ENCODE measurements around the gene DOCK11. TPM values are rescaled to one million over a fixed set of nuclear protein-coding genes. Genes with fewer than 3 reads are reported as not detected.
A peak's percentile ranks its signal among the peaks of the same experiment; 100 is the strongest.

DOCK11 gene
- total RNA-seq, 1 experiment from 2014 or later, result 3.0 TPM

- H3K9ac ChIP-seq (ENCODE audit: low read length), result no peak overlapping the region
- H3K4me2 ChIP-seq (ENCODE audit: low read length), result no peak overlapping the region
- H2AFZ ChIP-seq (ENCODE audit: low read length), result no peak overlapping the region
- no peak overlapping the region for H3K27ac ChIP-seq (ENCODE audit: low read length)
- CTCF ChIA-PET, result no interaction called here
- H3K4me3 ChIP-seq (ENCODE audit: low read length), result no peak overlapping the region
- H3K27me3 ChIP-seq (ENCODE audit: low read length), result no peaks in the 10 kb centered on the region
- TF ChIP-seq EZH2phosphoT487 (IDR thresholded peaks at IDR 0.05; ENCODE audit: borderline replicate concordance, low read length) (no peak), CTCF (conservative IDR thresholded peaks at IDR 0.05; ENCODE audit: low read depth, low read length) (no peak), EZH2 (IDR thresholded peaks at IDR 0.05; ENCODE audit: low read length, unreplicated experiment) (no peak)
- H3K4me1 ChIP-seq (ENCODE audit: insufficient read depth, low read length), result peaks cover 19% of the 10 kb centered on the region
- intact Hi-C loops (cut with micrococcal nuclease), result no loop called here
- no peaks in the 10 kb centered on the region for H3K9me3 ChIP-seq (ENCODE audit: low read length)
- POLR2A ChIA-PET (ENCODE audit: unreplicated experiment), result no interaction called here
- BruUV-seq (replicated peaks), result no TSS peak
- DNase-seq, result no peak
- ATAC-seq, result no peak
- no peaks in the 10 kb centered on the region for H3K36me3 ChIP-seq (ENCODE audit: low read depth, low read length)
- H3K9me2 ChIP-seq (replicated peaks; ENCODE audit: low read length), result no peaks in the 10 kb centered on the region
- H3K79me2 ChIP-seq (ENCODE audit: low read length), result no peaks in the 10 kb centered on the region
- H3F3A ChIP-seq (ENCODE audit: low read length, unreplicated experiment), result no peaks in the 10 kb centered on the region
- no peaks in the 10 kb centered on the region for H4K20me1 ChIP-seq (ENCODE audit: low read length)
Measured at GRCh38 chrX:118553042-118553710, 57.6 kb downstream of the DOCK11 start.

- Histone ChIP-seq H4K20me1 (ENCODE audit: low read length) (no peaks in the 10 kb centered on the region), H3K79me2 (ENCODE audit: low read length) (no peaks in the 10 kb centered on the region), H3K9ac (ENCODE audit: low read length) (no peak overlapping the region), H2AFZ (ENCODE audit: low read length) (no peak overlapping the region), H3K36me3 (ENCODE audit: low read depth, low read length) (no peaks in the 10 kb centered on the region), H3K4me3 (ENCODE audit: low read length) (no peak overlapping the region), H3K27ac (ENCODE audit: low read length) (no peak overlapping the region), H3K9me2 (replicated peaks; ENCODE audit: low read length) (no peaks in the 10 kb centered on the region), H3K27me3 (ENCODE audit: low read length) (no peaks in the 10 kb centered on the region), H3K4me1 (ENCODE audit: insufficient read depth, low read length) (peaks cover 19% of the 10 kb centered on the region), H3K9me3 (ENCODE audit: low read length) (no peaks in the 10 kb centered on the region), H3K4me2 (ENCODE audit: low read length) (no peak overlapping the region), H3F3A (ENCODE audit: low read length, unreplicated experiment) (no peaks in the 10 kb centered on the region)
- no TSS peak for BruUV-seq (replicated peaks)
- DNase-seq (peak; percentile 20), ATAC-seq (no peak)
- no peak for TF ChIP-seq EZH2phosphoT487 (IDR thresholded peaks at IDR 0.05; ENCODE audit: borderline replicate concordance, low read length)
- TF ChIP-seq CTCF (conservative IDR thresholded peaks at IDR 0.05; ENCODE audit: low read depth, low read length), result no peak
- TF ChIP-seq EZH2 (IDR thresholded peaks at IDR 0.05; ENCODE audit: low read length, unreplicated experiment), result no peak
- ChIA-PET CTCF (no interaction called here), POLR2A (ENCODE audit: unreplicated experiment) (no interaction called here)
- intact Hi-C loops (cut with micrococcal nuclease), result no loop called here
Measured at GRCh38 chrX:118554511-118554910, 58.9 kb downstream of the DOCK11 start.

- Histone ChIP-seq H3F3A (ENCODE audit: low read length, unreplicated experiment) (no peaks in the 10 kb centered on the region), H2AFZ (ENCODE audit: low read length) (no peak overlapping the region), H3K4me2 (ENCODE audit: low read length) (no peak overlapping the region), H4K20me1 (ENCODE audit: low read length) (no peaks in the 10 kb centered on the region), H3K27me3 (ENCODE audit: low read length) (no peaks in the 10 kb centered on the region), H3K79me2 (ENCODE audit: low read length) (no peaks in the 10 kb centered on the region), H3K9ac (ENCODE audit: low read length) (no peak overlapping the region), H3K9me2 (replicated peaks; ENCODE audit: low read length) (no peaks in the 10 kb centered on the region), H3K9me3 (ENCODE audit: low read length) (no peaks in the 10 kb centered on the region), H3K36me3 (ENCODE audit: low read depth, low read length) (no peaks in the 10 kb centered on the region), H3K27ac (ENCODE audit: low read length) (no peak overlapping the region), H3K4me1 (ENCODE audit: insufficient read depth, low read length) (no peaks in the 10 kb centered on the region; the same call in 1 of the 2 replicates), H3K4me3 (ENCODE audit: low read length) (no peak overlapping the region)
- ChIA-PET POLR2A (ENCODE audit: unreplicated experiment) (no interaction called here), CTCF (no interaction called here)
- intact Hi-C loops (cut with micrococcal nuclease), result no loop called here
- DNase-seq, result no peak
- TF ChIP-seq EZH2phosphoT487 (IDR thresholded peaks at IDR 0.05; ENCODE audit: borderline replicate concordance, low read length) (no peak), EZH2 (IDR thresholded peaks at IDR 0.05; ENCODE audit: low read length, unreplicated experiment) (no peak), CTCF (conservative IDR thresholded peaks at IDR 0.05; ENCODE audit: low read depth, low read length) (no peak)
- no TSS peak for BruUV-seq (replicated peaks)
- no peak for ATAC-seq
Measured at GRCh38 chrX:118558926-118559325, 63.3 kb downstream of the DOCK11 start.
